Ovary (tissue), 9 donors: Measurements from ENCODE around the gene GPR108. TPM values are rescaled to one million over a fixed set of nuclear protein-coding genes. Genes with fewer than 3 reads are reported as not detected.

Source experiments
- DNase-seq, 5 donors: peaks; one replicate each; pipeline ENCODE4 v3.0.0-alpha.2; 2019 to 2020
- H3K27ac ChIP-seq, 2 donors: fragments of 200-600 bp; one replicate each; pipeline versions ENCODE4 v1.5.1 to v1.8.0; 2019 to 2022
- H3K27me3 ChIP-seq: fragments of 200-600 bp; one replicate; pipeline ENCODE4 v1.8.0; 2022
- H3K36me3 ChIP-seq: fragments of 200-600 bp; sonication (generic); one replicate; pipeline ENCODE4 v1.5.1; 2019
- H3K4me1 ChIP-seq: one replicate; pipeline ENCODE4 v1.8.1; 2013; ENCODE audit warnings: mild to moderate bottlenecking, moderate library complexity; ENCODE audit not compliant: insufficient read depth
- H3K4me3 ChIP-seq: fragments of 200-600 bp; sonication (generic); one replicate; pipeline ENCODE4 v1.5.1; 2017
- H3K9me3 ChIP-seq, 2 donors: fragments of 200-600 bp in 1 of 2; sonication (generic) in 1 of 2; one replicate each; pipeline versions ENCODE4 v1.5.1 to v1.8.1; 2013 to 2019; ENCODE audit warnings: mild to moderate bottlenecking in 1 of 2, moderate library complexity in 1 of 2
- CTCF ChIP-seq, 3 donors: fragments of 450-650 bp in 2 of 3; fragments of 200-600 bp in 1 of 3; IDR thresholded peaks; one replicate each; pipeline versions ENCODE4 v1.5.1 to v1.8.0; 2016 to 2022; ENCODE audit warnings: antibody characterized with exemption in 3 of 3, mild to moderate bottlenecking in 1 of 3
- EP300 ChIP-seq: sonication (generic); formaldehyde crosslinking; IDR thresholded peaks from one replicate; pipeline ENCODE4 v1.6.1; 2017; ENCODE audit warnings: antibody characterized with exemption
- POLR2A ChIP-seq: fragments of 450-650 bp; IDR thresholded peaks from one replicate; pipeline ENCODE4 v1.6.1; 2017; ENCODE audit warnings: antibody characterized with exemption, mild to moderate bottlenecking, moderate library complexity
- WGBS, 3 donors: extraction: QIAGEN DNeasy Blood & Tissue Kit in 1 of 3; methylation state at CpG; one replicate each; pipeline versions ENCODE4 v1.1.5 to v1.1.7; 2013 to 2017; 5-methylcytosine and 5-hydroxymethylcytosine counted together
- intact Hi-C, 4 donors: fragments of 100-400 bp; cut with DNase I; formaldehyde crosslinking; loops; one replicate each; pipeline versions ENCODE4 v1.11.0 to v1.15.1; 2022 to 2023
- polyA plus RNA-seq, 2 donors: library from polyadenylated mRNA; stranded (reverse); fragments of 200-250 nt in 1 of 2; fragments of 350-450 nt in 1 of 2; fragmentation: Illumina TruSeq in 1 of 2; extraction: RNeasy Lipid Tissue Mini Kit (QIAGEN cat#74804) in 1 of 2; gene quantifications; one replicate each; pipeline ENCODE4 v1.2.3, GENCODE V29; 2013 to 2014
- total RNA-seq, 7 donors: library from RNA; depleted of rRNA in 2 of 7; stranded (reverse); fragments of >200 nt in 2 of 7; fragmentation: NEBNext Ultra II Directional in 3 of 7; extraction: Animal tissue kit (Norgen Biotek cat#: 25700) in 3 of 7; gene quantifications; one replicate each; pipeline versions ENCODE4 v1.1.0 to v1.2.4, GENCODE V29; 2016 to 2023
- donor health status: DM: no; HTN: no; CAD: no; lungs with moderate emphysema.
- donor health status: DM: no; HTN: no; CAD: no.
- donor health status: Bipolar disorder and iron deficiency.
- donor health status: DM: yes; HTN: yes; CAD: no.
- donor health status: DM: no; HTN: no; CAD: no.
- donor health status: DM: yes; HTN: yes; CAD: no.

Gene GPR108
- total and polyA plus RNA-seq, 9 donors = 34.0 to 76.6 (median 61.0) TPM

DNA sequence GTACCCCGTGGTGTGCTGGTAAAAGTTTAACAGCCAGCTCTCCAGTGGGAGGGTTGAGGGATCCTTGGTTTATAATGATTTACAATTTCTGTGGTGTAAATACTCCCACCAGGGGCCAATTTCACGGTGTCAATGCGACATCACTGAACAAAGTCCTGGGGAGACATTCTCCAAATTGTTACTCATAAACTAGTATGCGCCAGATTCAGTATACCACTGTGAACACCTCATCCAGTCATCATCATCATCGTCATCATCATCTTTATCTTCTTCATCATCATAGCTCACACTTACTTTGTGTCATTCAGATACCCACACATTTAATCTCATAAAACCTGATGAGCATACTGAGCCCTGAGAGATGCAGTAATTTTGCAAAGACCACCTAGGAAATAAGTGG is 50.3 kb downstream of the GPR108 start:
- Histone ChIP-seq H3K36me3 (no peaks in the 10 kb centered on the region), H3K4me3 (no peak overlapping the region), H3K27me3 (no peaks in the 10 kb centered on the region), H3K27ac (no peak overlapping the region), H3K4me1 (no peaks in the 10 kb centered on the region), H3K9me3 (no peaks in the 10 kb centered on the region)
- intact Hi-C loops = no loop called here
- TF ChIP-seq POLR2A (no peak), CTCF (IDR thresholded peaks at IDR 0.05) (no peak), EP300 (no peak)
- WGBS, 3 donors = 55 to 65% (median 58%) methylated on average over 5 of the region's 5 CpGs
- no peak for DNase-seq

GRCh38 chr19:6686628-6686975 is 50.8 kb downstream of the GPR108 start:
- intact Hi-C loops = no loop called here
- no peak for TF ChIP-seq EP300
- no peak for TF ChIP-seq POLR2A
- TF ChIP-seq CTCF (IDR thresholded peaks at IDR 0.05) = no peak
- DNase-seq = no peak
- WGBS, 3 donors = 81 to 86% (median 81%) methylated on average over 4 of the region's 4 CpGs
- Histone ChIP-seq H3K9me3 (no peaks in the 10 kb centered on the region), H3K4me1 (no peaks in the 10 kb centered on the region), H3K27ac (no peak overlapping the region), H3K27me3 (no peaks in the 10 kb centered on the region), H3K36me3 (peaks cover 3% of the 10 kb centered on the region), H3K4me3 (no peak overlapping the region)

DNA sequence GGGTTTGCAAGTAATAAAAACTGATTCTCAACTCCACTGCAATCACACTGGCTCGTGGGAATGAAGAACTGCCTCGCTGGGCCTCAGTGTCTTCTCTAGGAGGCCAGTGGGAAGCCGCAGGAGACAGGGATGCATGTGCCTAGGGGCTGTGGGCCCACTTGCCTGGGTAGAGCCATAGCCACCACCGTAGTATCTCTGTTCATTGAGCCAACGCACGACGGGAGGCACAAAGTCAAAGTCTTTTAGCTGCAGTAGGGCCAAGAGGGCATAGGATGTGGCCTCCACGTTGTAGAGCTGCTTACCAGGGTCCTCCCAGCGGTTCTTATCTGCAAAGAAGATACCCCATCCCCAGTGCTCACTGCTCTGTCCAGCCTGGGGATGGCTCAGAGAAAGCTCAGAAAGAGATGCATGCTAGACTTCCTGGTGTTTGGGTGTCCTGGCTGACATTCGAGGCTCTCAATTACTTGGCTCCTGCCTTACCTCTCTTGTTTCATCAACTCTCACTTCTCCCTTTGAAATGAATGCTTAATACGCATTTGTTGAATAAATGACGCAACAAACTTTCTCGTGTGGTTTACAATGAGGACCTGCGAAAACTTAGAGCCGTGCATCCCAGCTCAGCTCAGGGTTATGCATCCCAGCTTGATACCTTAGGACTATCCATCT is 51.3 kb downstream of the GPR108 start:
- intact Hi-C loops = no loop called here
- H3K4me1 ChIP-seq = no peaks in the 10 kb centered on the region
- DNase-seq = no peak
- 81 to 91% (median 86%) methylated on average over 15 of the region's 15 CpGs for WGBS, 3 donors
- no peaks in the 10 kb centered on the region for H3K9me3 ChIP-seq
- H3K4me3 ChIP-seq = no peak overlapping the region
- TF ChIP-seq CTCF (IDR thresholded peaks at IDR 0.05) = no peak
- no peak for TF ChIP-seq EP300
- no peak for TF ChIP-seq POLR2A
- no peaks in the 10 kb centered on the region for H3K27me3 ChIP-seq
- no peak overlapping the region for H3K27ac ChIP-seq
- H3K36me3 ChIP-seq = peaks cover 3% of the 10 kb centered on the region

DNA sequence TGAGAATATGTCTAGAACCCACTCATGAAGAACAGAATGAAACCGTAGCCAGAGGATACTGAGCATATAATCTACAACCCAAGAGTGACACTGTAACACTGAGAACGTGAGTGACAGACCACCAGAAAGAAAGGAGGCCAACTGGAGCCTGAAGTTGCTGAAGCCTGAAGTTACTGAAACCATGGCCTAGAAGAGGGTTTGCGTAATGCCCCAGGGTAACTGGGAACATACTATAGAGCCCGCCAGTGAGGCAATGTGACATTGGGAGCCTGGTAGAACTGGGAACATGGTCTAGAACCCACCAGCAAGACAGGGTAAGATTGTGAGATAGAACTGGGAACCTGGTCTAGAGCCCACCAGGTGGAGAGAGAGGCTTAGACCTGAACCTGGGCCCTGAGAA is 51.9 kb downstream of the GPR108 start:
- intact Hi-C loops = no loop called here
- no peaks in the 10 kb centered on the region for H3K27me3 ChIP-seq
- peaks cover 0 to 3% of the 10 kb centered on the region in 2 donors for H3K9me3 ChIP-seq
- peaks cover 3% of the 10 kb centered on the region for H3K36me3 ChIP-seq
- 83 to 90% (median 90%) methylated on average over 4 of the region's 4 CpGs for WGBS, 3 donors
- no peak overlapping the region for H3K4me3 ChIP-seq
- no peak for DNase-seq
- no peak for TF ChIP-seq POLR2A
- TF ChIP-seq EP300 = no peak
- TF ChIP-seq CTCF (IDR thresholded peaks at IDR 0.05) = no peak
- no peak overlapping the region for H3K27ac ChIP-seq
- no peaks in the 10 kb centered on the region for H3K4me1 ChIP-seq
